Fibroblast of upper back skin (primary cell): ENCODE data around the gene MAP4.
"Not testable (repeated sequence)": the region's sequence is repeated elsewhere in the genome, so short reads cannot be mapped to it uniquely, and the experiment has no call there.

Experiments
- DNase-seq: peaks from one replicate; pipeline ENCODE4 v3.0.0-alpha.2; 2013

MAP4 gene

DNA sequence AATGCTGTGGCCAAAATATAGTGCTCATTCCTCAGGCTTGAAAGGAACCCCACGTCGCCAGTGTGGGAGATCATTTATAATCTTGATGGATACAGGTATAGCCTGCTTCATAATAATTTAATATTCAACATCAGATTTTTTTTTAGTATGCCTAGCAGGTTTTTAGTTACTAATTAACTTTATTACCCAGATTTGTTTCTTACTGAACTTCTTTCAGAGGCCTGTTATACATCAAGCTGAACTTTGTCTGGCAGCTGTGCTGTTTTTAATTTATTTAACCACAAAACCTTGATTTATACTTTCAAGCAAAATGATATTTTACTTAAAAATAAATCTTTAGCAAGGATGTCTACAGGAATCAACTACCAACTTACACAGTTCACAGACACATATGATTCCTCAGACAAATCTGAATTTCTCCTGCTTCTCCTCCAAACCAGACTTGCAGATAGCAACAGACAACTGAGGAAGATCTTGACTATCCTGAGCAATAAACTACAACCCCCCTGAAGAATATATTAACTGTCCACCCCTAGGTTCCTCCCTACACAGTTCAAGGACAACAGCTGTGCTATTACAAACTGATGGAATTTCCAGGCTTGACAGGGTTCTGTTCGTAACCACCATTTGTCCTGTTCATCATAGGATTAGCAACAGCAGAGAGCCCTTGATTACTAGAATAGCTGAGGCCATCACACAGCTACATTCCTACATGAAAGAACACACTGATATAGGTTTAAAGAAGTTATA is 610 bp downstream of the MAP4 start:
- DNase-seq = peak; percentile 45

DNA sequence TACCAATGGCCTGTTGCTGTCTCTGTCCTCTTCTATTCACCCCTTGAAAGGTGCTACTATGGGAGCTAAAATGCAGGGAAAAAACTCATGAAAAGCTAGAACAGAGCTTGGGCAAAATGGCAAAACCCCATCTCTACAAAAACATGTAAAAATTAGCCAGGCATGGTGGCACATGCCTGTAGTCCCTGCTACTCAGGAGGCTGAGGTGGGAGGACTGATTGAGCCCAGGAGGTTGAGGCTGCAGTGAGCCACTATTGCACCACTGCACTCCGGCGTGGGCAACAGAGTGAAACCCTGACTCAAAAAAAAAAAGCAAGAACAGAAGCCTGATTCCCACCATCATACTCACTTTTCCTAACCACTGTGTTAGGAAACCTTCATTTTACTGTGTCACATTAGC is 1.9 kb downstream of the MAP4 start:
- DNase-seq = no peak

DNA sequence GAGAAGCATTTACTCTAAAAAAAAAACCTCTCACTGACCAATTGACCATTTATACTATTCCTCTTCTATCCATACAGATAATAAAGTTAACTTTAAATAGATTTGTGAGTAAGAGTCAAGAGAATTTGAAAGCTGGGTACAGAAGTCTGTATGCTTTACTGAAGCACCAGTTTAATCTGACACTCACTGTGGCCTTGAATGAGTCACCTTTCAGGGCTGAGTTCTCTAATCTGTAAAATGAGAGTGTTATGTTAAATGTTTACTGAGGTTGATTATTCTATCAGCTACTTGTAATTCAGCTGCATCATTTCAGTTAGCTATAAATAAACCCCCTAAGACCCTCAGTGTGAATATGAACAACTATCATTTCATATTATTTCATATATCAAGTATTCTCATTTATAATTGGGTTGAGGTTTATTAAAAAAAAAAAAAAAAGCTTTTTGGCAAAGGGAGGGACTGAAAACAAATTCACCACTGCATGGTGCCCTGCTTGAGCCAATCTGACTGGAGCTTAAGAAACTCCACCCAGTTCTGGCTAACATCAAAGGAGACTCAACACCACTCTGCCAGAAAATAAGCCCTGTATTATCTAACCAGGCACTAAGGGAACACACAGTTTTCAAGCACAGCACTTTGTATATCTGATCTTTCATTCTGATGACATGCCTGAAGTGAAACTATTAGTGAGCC is 2.8 kb downstream of the MAP4 start:
- peak; percentile 69 for DNase-seq

DNA sequence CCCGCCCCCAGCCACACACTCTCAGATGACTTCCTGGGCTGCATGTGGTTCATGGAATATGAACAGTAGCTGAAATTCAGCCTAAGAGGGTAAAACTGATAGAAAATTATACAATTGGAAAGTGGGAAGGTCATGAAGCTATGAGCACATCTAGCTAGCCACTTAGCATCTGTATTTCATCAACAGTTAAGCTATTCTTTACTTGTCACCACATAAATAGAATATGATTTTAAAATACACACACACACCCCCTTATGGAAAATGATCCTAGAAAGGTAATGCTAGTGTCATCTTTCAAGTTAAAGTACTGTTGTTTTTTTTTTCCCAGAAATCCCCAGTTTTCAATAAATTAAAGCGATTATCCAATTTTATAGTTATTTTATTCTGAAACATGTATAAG is 3.6 kb downstream of the MAP4 start:
- DNase-seq = no peak

DNA sequence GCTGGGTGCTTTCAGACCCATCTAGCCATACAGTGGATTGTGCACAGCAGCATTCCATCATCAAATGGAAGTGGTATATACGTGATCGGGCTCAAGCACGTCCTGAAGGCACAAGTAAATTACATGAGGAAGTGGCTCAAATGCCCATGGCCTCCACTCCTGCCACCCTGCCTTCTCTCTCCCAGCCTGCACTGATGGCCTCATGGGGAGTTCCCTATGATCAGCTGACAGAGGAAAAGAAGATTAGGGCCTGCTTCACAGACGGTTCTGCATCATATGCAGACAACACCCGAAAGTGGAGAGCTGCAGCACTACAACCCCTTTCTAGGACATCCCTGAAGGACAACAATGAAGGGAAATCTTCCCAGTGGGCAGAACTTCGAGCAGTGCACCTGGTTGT is 8.2 kb downstream of the MAP4 start:
- DNase-seq = not testable (repeated sequence)

DNA sequence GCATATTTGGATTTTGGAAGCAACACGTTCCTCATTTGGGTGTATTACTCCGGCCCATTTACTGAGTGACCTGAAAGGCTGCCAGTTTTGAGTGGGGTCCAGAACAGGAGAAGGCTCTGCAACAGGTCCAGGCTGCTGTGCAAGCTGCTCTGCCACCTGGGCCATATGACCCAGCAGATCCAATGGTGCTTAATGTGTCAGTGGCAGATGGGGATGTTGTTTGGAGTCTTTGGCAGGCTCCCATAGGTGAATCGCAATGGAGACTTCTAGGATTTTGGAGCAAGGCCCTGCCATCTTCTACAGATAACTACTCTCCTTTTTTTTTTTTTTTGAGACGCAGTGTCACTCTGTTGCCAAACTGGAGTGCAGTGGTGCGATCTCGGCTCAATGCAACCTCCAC is 8.9 kb downstream of the MAP4 start:
- DNase-seq = not testable (repeated sequence)

DNA sequence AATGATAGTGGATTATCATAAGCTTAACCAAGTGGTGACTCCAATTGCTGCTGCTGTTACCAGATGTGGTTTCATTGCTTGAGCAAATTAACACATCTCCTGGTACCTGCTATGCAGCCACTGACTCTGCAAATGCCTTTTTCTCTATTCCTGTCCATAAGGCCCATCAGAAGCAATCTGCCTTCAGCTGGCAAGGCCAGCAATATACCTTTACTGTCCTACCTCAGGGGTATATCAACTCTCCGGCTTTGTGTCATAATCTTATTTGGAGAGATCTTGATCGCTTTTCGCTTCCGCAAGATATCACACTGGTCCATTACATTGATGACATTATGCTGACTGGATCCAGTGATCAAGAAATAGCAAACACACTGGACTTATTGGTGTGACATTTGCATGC is 9.4 kb downstream of the MAP4 start:
- not testable (repeated sequence) for DNase-seq

DNA sequence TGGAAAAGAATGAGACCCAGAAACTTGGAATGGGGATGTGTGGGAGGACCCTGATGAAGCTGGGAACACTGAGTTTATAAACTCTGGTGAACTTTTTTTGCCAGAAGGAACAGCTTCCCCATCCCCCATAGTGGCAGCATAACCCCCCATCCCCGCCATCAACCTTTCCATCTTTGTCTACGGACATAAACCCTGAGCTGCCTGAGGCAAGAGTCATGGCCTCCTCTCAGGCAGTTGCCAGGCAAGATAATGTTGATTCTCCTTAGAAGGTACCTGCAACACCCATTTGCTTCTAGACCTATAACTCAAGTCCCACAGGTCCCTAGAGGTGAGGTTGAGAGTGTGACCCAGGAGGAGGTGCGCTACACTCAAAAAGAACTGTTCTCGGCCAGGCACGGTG is 11.5 kb downstream of the MAP4 start:
- no peak for DNase-seq

DNA sequence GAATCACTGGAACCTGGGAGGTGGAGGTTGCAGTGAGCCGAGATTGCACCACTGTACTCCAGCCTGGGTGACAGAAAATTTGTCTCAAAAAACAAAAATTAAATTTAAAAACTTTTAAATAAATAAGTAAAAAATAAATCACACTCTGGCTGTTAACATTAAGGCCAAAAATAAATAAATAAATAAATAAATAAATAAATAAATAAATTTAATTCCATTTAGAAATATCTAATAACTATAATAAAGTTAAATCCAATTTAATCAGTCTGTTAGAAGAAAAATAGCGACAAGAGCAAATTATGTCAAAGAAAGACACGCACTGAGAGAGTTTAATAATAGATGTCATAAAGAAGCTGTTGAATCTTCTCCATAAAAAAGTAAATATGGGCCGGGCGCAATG is 13.4 kb downstream of the MAP4 start:
- no peak for DNase-seq

DNA sequence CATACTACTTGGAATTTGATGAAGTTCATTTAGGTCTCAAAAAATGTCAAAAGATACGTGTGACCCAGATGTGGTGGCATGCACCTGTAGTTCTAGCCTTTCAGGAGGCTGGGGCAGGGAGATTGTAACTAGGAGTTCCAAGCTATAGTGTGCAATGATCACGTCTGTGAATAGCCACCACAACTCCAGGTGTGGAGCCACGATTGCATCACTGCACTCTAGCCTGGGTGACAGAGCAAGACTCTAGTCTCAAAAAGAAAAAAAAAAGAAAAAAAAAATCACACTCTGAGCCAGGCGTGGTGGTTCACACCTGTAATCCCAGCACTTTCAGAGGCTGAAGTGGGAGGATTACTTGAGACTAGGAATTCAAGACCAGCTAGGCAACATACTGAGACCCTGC is 14.2 kb downstream of the MAP4 start:
- DNase-seq = no peak

DNA sequence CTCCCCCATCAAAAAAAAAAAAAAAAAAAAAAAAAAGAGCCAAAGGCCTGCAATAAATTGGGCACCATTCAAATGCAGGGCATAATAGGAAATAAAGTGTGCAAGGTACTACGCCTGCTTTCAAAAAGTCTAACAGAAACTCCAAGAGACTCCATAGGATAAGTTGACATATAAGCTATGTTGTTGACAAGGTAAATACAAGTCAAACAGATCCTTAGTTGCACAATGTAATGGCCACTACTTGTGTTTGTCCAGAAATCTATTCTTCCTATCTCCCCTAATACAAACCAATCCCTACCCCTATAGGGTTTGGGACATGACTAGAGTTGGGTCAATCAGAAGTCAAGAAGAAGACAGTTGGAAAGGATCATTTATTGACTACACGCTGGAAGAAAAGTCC is 16.0 kb downstream of the MAP4 start:
- DNase-seq = no peak

DNA sequence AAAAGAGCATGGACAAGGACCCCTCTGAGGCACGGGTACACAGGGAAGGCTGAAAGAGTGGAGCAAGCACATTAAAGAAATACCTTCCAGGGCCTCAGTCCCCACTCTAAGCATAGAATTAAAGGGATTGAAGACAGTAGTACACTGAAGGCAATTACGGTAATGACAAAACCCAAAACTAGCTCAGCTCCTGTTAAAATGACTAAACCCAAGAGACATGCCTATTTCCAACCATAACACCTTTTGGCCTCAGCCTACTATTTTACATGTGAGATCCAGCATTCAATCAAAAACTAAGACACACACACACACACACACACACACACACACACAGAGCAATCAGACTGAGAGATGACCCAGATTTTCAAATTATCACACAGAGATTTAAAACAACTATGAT is 19.8 kb downstream of the MAP4 start:
- no peak for DNase-seq

DNA sequence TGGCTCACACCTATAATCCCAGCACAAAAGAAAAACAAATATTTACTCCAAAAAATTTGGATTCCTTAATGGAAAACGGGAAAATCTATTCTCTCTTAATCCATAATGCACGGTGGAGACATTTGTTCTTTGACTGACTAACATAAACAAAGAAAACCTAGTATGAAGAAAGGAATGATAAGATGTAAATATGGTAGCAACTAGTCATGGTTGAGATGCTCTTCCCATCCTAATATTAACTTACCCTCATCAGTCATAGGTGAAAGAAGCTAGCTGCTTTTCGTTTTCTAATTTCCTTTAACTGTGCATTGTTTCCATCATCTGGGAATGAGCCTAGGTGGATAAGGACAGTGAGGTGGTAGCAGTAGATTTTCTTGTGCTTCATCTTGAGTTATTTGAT is 22.0 kb downstream of the MAP4 start:
- no peak for DNase-seq

DNA sequence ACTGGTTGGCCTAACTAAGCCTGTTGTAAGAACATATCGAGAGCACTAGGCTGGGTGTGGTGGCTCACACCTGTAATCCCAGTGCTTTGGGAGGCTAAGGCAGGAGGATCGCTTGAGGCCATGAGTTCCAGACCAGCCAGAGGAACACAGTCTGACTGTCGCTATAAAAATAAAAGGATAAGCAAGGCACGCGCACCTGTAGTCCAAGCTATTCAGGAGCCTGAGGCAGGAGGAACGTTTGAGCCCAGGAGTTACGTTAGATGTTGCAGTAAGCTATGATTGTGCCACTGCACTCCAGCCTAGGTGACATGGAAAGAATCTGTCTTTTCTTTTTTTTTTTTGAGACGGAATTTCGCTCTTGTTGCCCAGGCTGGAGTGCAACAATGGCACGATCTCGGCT is 24.9 kb downstream of the MAP4 start:
- DNase-seq = no peak

DNA sequence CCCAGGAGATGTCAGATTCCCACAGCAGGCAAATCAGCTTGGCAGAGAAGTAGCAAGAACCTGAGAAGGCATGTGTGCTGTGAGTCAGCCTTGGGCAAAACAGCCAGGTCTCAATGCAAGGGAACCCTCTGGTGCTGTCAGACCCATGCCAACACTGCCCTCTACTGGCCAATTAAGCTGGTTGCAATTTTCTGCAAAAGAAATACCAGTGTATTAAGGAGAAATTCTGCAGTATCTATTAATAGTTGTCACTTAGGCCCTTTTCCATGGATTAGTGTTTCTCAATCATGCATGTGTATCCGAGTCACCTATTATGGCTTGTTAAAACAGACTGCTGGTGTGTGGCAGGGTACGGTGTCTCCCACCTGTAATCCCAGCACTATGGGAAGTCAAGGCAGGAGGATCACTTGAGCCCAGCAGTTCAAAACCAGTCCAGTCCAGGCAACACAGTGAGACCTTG is 26.2 kb downstream of the MAP4 start:
- peak; percentile 91 for DNase-seq

DNA sequence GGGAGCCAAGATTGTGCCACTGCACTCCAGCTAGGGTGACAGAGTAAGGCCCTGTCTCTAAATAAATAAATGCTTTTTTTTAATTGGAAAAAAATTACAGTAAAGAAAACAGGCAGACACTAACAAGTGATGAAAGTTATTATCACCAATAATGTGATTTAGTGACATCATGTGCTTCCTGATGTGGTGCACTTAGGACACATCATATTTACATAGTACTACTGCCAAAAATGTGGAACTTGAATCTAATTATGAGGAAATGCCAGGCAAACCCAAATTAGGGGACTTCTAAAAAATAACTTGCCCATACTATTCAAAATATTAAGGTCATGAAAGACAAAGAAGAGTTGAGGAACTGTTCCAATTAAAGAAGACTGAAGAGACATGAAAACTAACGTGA is 30.8 kb downstream of the MAP4 start:
- no peak for DNase-seq

DNA sequence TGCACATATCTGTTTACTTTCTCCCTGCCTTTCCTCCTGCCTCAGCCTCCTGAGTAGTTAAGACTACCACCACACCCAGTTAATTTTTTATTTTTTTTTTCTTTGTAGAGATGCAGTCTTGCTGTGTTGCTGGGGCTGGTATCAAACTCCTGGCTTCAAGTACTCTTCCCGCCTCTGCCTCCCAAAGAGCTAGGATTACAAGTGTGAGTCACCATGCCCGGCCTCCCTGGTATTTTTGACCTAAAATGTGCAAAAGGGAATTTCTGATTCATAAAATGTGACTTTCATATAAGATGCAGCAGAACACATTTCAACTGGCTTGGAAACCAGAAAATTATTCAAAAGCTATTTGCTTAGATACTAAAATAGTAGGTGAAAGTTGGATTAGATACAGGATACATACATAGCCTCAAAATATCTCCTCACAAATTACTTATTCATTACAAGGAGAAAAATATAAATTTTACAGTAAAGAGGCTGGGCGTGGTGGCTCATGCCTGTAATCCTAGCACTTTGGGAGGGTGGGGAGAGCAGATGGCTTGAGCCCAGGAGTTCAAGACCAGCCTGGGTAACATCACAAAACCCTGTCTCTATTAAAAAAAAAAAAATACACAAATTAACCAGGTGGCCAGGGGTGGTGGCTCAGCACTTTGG is 32.0 kb downstream of the MAP4 start:
- DNase-seq = peak; percentile 82

DNA sequence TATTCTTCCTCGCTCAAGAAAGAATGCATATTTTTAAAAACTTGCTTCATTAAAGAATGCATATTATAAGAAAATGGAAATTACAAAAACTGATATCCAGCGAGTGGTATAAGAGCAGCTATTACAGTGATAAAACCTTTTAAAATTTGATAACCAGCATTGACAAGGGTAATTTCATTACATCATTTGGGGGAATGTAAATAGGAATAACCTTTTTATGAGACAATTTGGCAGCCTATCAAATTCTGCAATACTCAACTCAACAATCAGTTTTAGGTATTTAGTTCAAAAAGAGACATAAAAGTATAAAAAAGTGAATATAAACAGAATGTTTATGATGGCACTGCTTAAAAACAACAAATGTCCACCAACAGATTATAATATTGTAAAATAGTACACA is 35.4 kb downstream of the MAP4 start:
- DNase-seq = no peak

DNA sequence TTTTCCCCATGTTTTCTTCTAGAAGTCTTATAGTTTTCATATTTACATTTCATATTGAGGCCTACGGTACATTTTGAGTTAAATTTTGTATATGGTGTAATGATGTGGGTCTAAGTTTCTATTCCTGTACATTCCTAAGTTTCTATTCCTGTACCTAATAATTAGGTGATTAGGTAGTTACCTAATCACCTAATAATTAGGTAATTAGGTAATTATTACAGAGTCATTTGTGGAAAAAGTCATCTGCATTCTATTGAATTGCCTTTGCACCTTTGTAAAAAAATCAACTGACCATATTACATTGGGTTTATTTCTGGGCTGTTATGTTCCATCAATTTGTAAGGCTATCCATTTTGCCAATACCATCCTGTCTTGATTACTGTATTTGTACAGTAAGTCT is 37.1 kb downstream of the MAP4 start:
- no peak for DNase-seq

DNA sequence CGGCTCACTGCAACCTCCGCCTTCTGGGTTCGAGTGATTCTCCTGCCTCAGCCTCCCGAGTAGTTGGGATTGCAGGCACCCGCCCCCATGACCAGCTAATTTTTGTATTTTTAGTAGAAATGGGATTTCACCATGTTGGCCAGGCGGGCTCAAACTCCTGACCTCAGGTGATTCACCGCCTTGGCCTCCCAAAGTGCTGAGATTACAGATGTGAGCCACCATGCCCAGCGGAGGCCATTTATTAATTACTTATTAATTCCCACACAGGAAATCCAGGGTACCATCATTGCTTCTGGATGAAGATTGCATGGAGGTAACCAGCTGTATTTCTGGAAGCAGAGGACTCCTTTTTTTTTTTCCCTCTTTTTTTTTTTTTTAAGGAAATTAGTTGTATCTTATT is 37.8 kb downstream of the MAP4 start:
- DNase-seq = no peak

DNA sequence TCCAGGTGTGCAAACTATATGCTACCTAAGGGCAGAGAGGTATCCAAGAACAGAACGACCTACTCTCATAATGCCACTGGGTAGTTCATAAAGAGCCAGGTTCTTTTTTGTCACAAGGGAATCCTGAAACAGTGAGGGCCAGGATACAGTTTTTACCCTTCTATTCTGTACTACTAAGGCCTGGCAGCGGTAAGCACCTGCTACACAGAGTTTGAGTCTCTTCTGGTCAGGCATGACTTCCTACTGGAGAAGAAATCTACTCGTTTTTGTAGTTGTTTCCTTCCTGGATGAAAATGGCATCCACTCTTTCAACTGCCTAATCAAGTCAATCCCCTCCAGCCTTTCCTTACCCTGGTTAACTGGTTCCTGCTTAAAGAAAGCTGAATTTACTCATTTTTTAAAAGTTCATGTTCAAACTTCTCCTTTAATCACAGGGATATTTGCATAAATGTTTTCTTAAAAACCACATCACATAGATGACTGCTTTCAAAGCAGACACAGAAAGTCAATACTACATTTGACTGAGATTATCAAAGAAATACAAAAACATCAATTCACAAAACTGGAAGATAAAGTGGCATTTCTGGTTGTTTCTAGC is 40.0 kb downstream of the MAP4 start:
- DNase-seq = no peak

DNA sequence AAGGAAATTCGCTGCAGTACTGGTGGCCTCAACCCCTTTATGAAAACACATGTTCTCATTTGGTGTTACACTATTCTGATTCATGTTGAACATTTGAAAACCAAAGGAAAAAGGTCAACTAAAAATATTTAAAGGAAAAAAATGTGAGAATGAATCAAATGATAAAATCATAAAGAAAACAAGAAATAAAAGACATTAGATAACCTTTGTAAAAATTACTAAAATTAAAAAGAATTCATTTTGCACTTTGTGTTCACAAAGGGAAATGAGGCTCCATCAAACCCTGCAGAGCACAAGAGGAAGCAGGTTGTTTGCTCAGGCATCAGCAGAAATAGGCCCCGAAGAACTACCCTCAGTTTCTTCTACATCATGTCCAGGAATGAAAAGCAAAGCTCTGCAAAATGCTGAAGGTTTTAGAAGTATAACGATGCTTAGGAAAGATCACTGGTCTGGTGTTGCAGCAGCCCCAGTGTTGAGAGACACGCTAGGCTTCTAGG is 41.2 kb downstream of the MAP4 start:
- DNase-seq = no peak

DNA sequence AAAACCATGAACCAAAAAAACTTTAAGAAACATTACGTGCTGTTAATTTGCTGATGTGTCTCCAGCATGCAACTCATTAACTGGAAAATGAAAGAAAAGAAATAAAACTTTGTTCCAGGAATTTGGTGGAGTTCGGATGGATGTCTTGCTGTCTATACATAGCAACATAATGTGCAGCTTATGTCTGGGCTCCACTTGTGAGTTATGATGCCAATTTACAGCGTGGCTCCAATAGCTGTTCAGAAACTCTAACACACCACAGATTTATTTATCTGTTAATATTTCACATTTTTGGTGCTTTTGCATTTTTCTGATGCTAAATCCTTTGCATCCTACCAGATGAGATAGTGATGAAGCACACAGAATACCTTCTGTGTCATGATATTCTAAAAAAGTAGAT is 45.1 kb downstream of the MAP4 start:
- DNase-seq = no peak

DNA sequence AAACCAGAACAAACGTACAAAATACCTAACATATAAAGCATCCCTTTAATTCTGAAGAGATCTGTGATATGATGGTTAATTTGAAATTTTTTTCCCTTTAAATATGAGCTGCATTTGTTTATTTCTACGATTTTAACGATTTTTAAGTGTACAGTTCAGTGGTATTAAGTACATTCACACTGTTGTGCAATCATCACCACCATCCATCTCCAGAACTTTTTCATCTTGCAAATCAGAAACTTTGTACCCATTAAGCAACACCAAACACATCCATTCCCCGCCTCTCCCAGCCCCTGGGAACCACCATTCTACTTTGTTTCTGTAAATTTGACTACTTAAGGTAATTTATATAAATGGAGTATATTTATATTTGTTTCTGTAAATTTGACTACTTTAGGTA is 51.5 kb downstream of the MAP4 start:
- no peak for DNase-seq
